HEK293 (cell line): ENCODE data around the gene RACK1.

Experiments used
- CTCF ChIA-PET: fragments of 350-600 bp; formaldehyde crosslinking; extraction: SDS; loops from one replicate; lab custom pipeline; 2021; ENCODE audit warnings: antibody characterized with exemption; lab: Yijun Ruan, JAX
- POLR2A ChIA-PET: fragments of 300-600 bp; formaldehyde crosslinking; extraction: SDS; loops from one replicate; lab custom pipeline; 2020; ENCODE audit warnings: antibody characterized with exemption, inconsistent platforms; lab: Yijun Ruan, JAX
- H3K27ac ChIP-seq: fragments of 200-500 bp; sonication (Bioruptor generic); 2 replicates; pipeline ENCODE4 v1.5.1; 2014; ENCODE audit warnings: low read depth, low read length, control low read depth, inconsistent platforms; ENCODE audit errors: extremely low read depth
- H3K36me3 ChIP-seq, 2 experiments: fragments of 200-500 bp in 1 of 2; sonication (Bioruptor generic) in 1 of 2; 1 replicate in 1 of 2; 2 replicates in 1 of 2; pipeline ENCODE4 v1.5.1; 2014 to 2017; ENCODE audit warnings: inconsistent platforms in 2 of 2, low read length in 2 of 2; ENCODE audit not compliant: control insufficient read depth in 2 of 2, insufficient read depth in 1 of 2
- H3K4me1 ChIP-seq: fragments of 200-500 bp; sonication (Bioruptor generic); 2 replicates; pipeline ENCODE4 v1.5.1; 2014; ENCODE audit warnings: mild to moderate bottlenecking, low read length, inconsistent platforms; ENCODE audit not compliant: control insufficient read depth, insufficient read depth
- H3K4me3 ChIP-seq: 2 replicates; pipeline ENCODE4 v1.5.1; 2011; ENCODE audit warnings: low read depth, mild to moderate bottlenecking, control low read depth, low read length, moderate library complexity
- H3K9me3 ChIP-seq: fragments of 200-500 bp; sonication (Bioruptor generic); 2 replicates; pipeline ENCODE4 v1.5.1; 2014; ENCODE audit warnings: low read depth, low read length, inconsistent platforms; ENCODE audit not compliant: control insufficient read depth, insufficient read depth
- BCL11A ChIP-seq: fragments of 450-650 bp; formaldehyde crosslinking; IDR thresholded peaks from 2 replicates; pipeline ENCODE4 v1.5.1; 2016; ENCODE audit warnings: low read depth, missing biosample characterization, missing genetic modification characterization
- BCL11B ChIP-seq: fragments of 450-650 bp; formaldehyde crosslinking; IDR thresholded peaks from 2 replicates; pipeline ENCODE4 v1.5.1; 2016; ENCODE audit warnings: low read depth, missing biosample characterization, missing genetic modification characterization
- GFI1B ChIP-seq: fragments of 450-650 bp; formaldehyde crosslinking; IDR thresholded peaks from 2 replicates; pipeline ENCODE4 v1.5.1; 2016; ENCODE audit warnings: missing biosample characterization, missing genetic modification characterization
- GLI4 ChIP-seq: fragments of 450-650 bp; formaldehyde crosslinking; IDR thresholded peaks from 2 replicates; pipeline ENCODE4 v1.5.1; 2016; ENCODE audit warnings: missing biosample characterization, missing genetic modification characterization
- GLIS2 ChIP-seq: fragments of 450-650 bp; formaldehyde crosslinking; IDR thresholded peaks from 2 replicates; pipeline ENCODE4 v1.5.1; 2016; ENCODE audit warnings: missing biosample characterization, missing genetic modification characterization
- HOXD13 ChIP-seq: sonication (generic); formaldehyde crosslinking; IDR thresholded peaks from 2 replicates; pipeline ENCODE4 v1.8.0; 2022; ENCODE audit warnings: missing genetic modification reagents, borderline replicate concordance
- IKZF3 ChIP-seq: fragments of 450-650 bp; IDR thresholded peaks from 2 replicates; pipeline ENCODE4 v1.5.0; 2018; ENCODE audit warnings: missing biosample characterization, mild to moderate bottlenecking, missing genetic modification characterization, moderate library complexity
- MZF1 ChIP-seq: fragments of 450-650 bp; formaldehyde crosslinking; IDR thresholded peaks from 2 replicates; pipeline ENCODE4 v1.5.1; 2017; ENCODE audit warnings: missing biosample characterization, missing genetic modification characterization, borderline replicate concordance
- OSR2 ChIP-seq: fragments of 450-650 bp; formaldehyde crosslinking; IDR thresholded peaks from 2 replicates; pipeline ENCODE4 v1.5.1; 2016; ENCODE audit warnings: missing biosample characterization, missing genetic modification characterization
- PRDM1 ChIP-seq: fragments of 450-650 bp; formaldehyde crosslinking; IDR thresholded peaks from 2 replicates; pipeline ENCODE4; 2016; ENCODE audit warnings: missing biosample characterization, missing genetic modification characterization
- SP3 ChIP-seq: fragments of 450-650 bp; formaldehyde crosslinking; IDR thresholded peaks from 2 replicates; pipeline ENCODE4 v1.5.1; 2016; ENCODE audit warnings: missing biosample characterization, missing genetic modification characterization
- TCF7L2 ChIP-seq: IDR thresholded peaks from 2 replicates; pipeline ENCODE4 v1.6.1; 2011; ENCODE audit warnings: low read depth, mild to moderate bottlenecking, inconsistent platforms, low read length, moderate library complexity, borderline replicate concordance
- ZNF114 ChIP-seq: fragments of 450-650 bp; formaldehyde crosslinking; IDR thresholded peaks from 2 replicates; pipeline ENCODE4 v1.5.0; 2017; ENCODE audit warnings: missing biosample characterization, missing genetic modification characterization
- ZNF16 ChIP-seq: fragments of 450-650 bp; formaldehyde crosslinking; IDR thresholded peaks from 2 replicates; pipeline ENCODE4 v1.5.1; 2016; ENCODE audit warnings: low read depth, missing biosample characterization, missing genetic modification characterization
- ZNF221 ChIP-seq: fragments of 450-650 bp; formaldehyde crosslinking; IDR thresholded peaks from 2 replicates; pipeline ENCODE4 v1.5.1; 2017; ENCODE audit warnings: missing biosample characterization, missing genetic modification characterization, borderline replicate concordance
- ZNF223 ChIP-seq: fragments of 450-650 bp; formaldehyde crosslinking; IDR thresholded peaks from 2 replicates; pipeline ENCODE4 v1.5.1; 2016; ENCODE audit warnings: missing biosample characterization, missing genetic modification characterization
- ZNF266 ChIP-seq: fragments of 450-650 bp; formaldehyde crosslinking; IDR thresholded peaks from 2 replicates; pipeline ENCODE4 v1.5.1; 2016; ENCODE audit warnings: missing biosample characterization, missing genetic modification characterization, low read depth
- ZNF292 ChIP-seq: fragments of 450-650 bp; formaldehyde crosslinking; IDR thresholded peaks from 2 replicates; pipeline ENCODE4 v1.5.1; 2016; ENCODE audit warnings: low read depth, missing biosample characterization, missing genetic modification characterization, borderline replicate concordance
- ZNF311 ChIP-seq: fragments of 450-650 bp; formaldehyde crosslinking; IDR thresholded peaks from 2 replicates; pipeline ENCODE4 v1.5.1; 2017; ENCODE audit warnings: missing biosample characterization, missing genetic modification characterization, borderline replicate concordance
- ZNF350 ChIP-seq: fragments of 450-650 bp; formaldehyde crosslinking; IDR thresholded peaks from 2 replicates; pipeline ENCODE4 v1.5.0; 2017; ENCODE audit warnings: missing biosample characterization, mild to moderate bottlenecking, missing genetic modification characterization
- ZNF37A ChIP-seq: fragments of 450-650 bp; IDR thresholded peaks from 2 replicates; pipeline ENCODE4 v1.5.1; 2018; ENCODE audit warnings: missing biosample characterization, missing genetic modification characterization
- ZNF394 ChIP-seq: fragments of 450-650 bp; formaldehyde crosslinking; IDR thresholded peaks from 2 replicates; pipeline ENCODE4 v1.5.1; 2016; ENCODE audit warnings: missing biosample characterization, missing genetic modification characterization, mild to moderate bottlenecking, moderate library complexity, borderline replicate concordance
- ZNF548 ChIP-seq: fragments of 450-650 bp; formaldehyde crosslinking; IDR thresholded peaks from 2 replicates; pipeline ENCODE4 v1.5.1; 2016; ENCODE audit warnings: missing biosample characterization, missing genetic modification characterization
- ZNF555 ChIP-seq: fragments of 450-650 bp; formaldehyde crosslinking; conservative IDR thresholded peaks from 2 replicates; pipeline ENCODE4 v1.5.1; 2017; ENCODE audit warnings: missing biosample characterization, mild to moderate bottlenecking, missing genetic modification characterization, inconsistent platforms
- ZNF571 ChIP-seq: fragments of 450-650 bp; formaldehyde crosslinking; IDR thresholded peaks from 2 replicates; pipeline ENCODE4 v1.5.0; 2017; ENCODE audit warnings: missing biosample characterization, missing genetic modification characterization
- ZNF621 ChIP-seq: fragments of 450-650 bp; formaldehyde crosslinking; IDR thresholded peaks from 2 replicates; pipeline ENCODE4 v1.5.1; 2017; ENCODE audit warnings: missing biosample characterization, missing genetic modification characterization
- ZNF623 ChIP-seq: fragments of 450-650 bp; formaldehyde crosslinking; IDR thresholded peaks from 2 replicates; pipeline ENCODE4 v1.5.1; 2016; ENCODE audit warnings: missing biosample characterization, missing genetic modification characterization
- ZNF654 ChIP-seq: fragments of 450-650 bp; formaldehyde crosslinking; IDR thresholded peaks from 2 replicates; pipeline ENCODE4 v1.5.1; 2016; ENCODE audit warnings: low read depth, missing biosample characterization, missing genetic modification characterization
- ZNF664 ChIP-seq: fragments of 450-650 bp; formaldehyde crosslinking; IDR thresholded peaks from 2 replicates; pipeline ENCODE4 v1.5.1; 2016; ENCODE audit warnings: missing biosample characterization, missing genetic modification characterization
- ZNF768 ChIP-seq: fragments of 450-650 bp; formaldehyde crosslinking; IDR thresholded peaks from 2 replicates; pipeline ENCODE4 v1.5.1; 2018; ENCODE audit warnings: missing biosample characterization, mild to moderate bottlenecking, missing genetic modification characterization
- ZNF837 ChIP-seq: fragments of 450-650 bp; formaldehyde crosslinking; IDR thresholded peaks from 2 replicates; pipeline ENCODE4 v1.5.1; 2016; ENCODE audit warnings: missing biosample characterization, missing genetic modification characterization
- ZSCAN16 ChIP-seq: fragments of 450-650 bp; formaldehyde crosslinking; IDR thresholded peaks from 2 replicates; pipeline ENCODE4 v1.5.1; 2016; ENCODE audit warnings: missing biosample characterization, missing genetic modification characterization
- ZSCAN30 ChIP-seq: fragments of 450-650 bp; IDR thresholded peaks from 2 replicates; pipeline ENCODE4 v1.5.1; 2018; ENCODE audit warnings: missing biosample characterization, mild to moderate bottlenecking, missing genetic modification characterization, moderate library complexity
- TF ChIP-seq, protein P1 (sequence below): fragments of 450-650 bp; formaldehyde crosslinking; IDR thresholded peaks from 2 replicates; pipeline ENCODE4 v1.5.1; 2016; ENCODE audit warnings: missing biosample characterization, missing genetic modification characterization
- TF ChIP-seq, protein P2 (sequence below): fragments of 450-650 bp; formaldehyde crosslinking; optimal IDR thresholded peaks from 2 replicates; pipeline ENCODE3; 2016; ENCODE audit warnings: missing biosample characterization, mild to moderate bottlenecking, missing genetic modification characterization

Gene RACK1

DNA sequence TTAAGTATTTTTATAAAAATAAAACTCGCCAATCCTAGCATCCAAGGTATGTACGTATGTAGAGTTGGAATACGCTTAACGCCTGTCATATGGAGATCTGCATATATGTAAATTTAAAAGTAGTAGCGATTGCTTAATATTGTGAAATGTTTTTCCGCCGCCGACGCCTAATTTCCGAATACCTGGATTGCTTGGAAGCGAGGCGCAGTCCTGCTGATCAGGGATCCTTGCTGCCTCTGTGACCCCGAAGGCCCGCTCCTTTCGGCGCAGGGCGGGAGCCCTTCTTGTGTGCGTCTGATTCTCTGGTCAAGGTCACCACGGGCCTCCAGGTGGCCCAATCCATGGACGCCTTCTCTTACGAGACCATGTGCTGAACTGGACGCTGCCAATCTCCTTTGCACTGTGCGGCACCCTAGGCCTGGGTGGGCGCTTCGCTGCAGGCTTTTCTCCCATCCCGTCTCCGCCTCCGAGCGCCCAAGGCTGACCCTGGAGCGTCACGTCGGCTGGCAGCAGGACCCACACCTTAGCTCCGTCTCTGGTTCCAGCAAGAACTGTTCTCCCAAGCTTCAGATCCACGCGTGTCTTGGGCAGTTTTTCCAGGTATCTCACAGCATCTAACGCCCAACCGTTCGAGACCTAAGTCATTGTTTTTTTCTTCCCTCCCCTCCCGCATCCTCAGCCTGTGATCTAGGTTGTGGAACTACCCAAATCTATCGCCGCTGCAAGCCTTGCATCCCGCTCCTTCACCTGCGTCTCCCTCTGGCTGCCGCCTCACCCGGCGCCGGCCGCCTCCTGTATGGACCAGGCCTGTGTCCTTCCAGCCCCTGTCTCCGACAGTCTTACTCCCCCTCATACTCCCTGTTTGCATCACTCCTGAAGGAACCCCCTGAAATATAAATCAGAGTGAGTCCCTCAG lies 24.2 kb downstream of the RACK1 start:
- Histone ChIP-seq H3K9me3 (no peaks in the 10 kb centered on the region), H3K4me1 (no peaks in the 10 kb centered on the region), H3K4me3 (no peak overlapping the region), H3K27ac (no peak overlapping the region), H3K36me3 (no peaks in the 10 kb centered on the region)
- ChIA-PET POLR2A (interaction anchor here (0.8 to 1.0 kb wide), 2 partner anchors 12 to 28 kb away, joined by 3 read pairs; no protein-coding TSS in a partner anchor), CTCF (no interaction called here)
- no peak for TF ChIP-seq GFI1B (tag by site-specific recombination)
- no peak for TF ChIP-seq ZNF654 (tag by site-specific recombination)
- no peak for TF ChIP-seq BCL11B (tag by site-specific recombination)
- TF ChIP-seq, protein P1, sequence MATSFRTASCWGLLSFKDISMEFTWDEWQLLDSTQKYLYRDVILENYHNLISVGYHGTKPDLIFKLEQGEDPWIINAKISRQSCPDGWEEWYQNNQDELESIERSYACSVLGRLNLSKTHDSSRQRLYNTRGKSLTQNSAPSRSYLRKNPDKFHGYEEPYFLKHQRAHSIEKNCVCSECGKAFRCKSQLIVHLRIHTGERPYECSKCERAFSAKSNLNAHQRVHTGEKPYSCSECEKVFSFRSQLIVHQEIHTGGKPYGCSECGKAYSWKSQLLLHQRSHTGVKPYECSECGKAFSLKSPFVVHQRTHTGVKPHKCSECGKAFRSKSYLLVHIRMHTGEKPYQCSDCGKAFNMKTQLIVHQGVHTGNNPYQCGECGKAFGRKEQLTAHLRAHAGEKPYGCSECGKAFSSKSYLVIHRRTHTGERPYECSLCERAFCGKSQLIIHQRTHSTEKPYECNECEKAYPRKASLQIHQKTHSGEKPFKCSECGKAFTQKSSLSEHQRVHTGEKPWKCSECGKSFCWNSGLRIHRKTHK (tag by site-specific recombination) = no peak
- TF ChIP-seq GLI4 = no peak
- TF ChIP-seq ZNF114 (tag by site-specific recombination) = no peak
- TF ChIP-seq ZNF621 (tag by site-specific recombination) = no peak
- TF ChIP-seq BCL11A (tag by site-specific recombination) = no peak
- no peak for TF ChIP-seq OSR2 (tag by site-specific recombination)
- TF ChIP-seq SP3 = no peak
- no peak for TF ChIP-seq ZNF394

DNA sequence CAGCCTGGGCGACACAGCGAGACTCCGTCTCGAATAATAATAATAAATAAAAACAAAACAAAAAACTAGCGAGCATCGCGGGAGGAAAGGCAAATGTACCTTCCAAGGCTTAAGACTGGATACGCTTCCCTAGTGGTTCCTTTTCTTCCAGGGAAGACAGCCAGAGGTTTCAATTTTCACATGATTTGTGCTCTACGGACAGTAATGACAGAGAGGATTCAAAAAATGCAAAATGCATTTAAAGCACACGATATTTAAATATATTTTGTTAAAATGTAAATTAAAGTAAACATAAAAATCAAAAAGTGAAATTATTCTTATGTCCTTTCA lies 24.9 kb downstream of the RACK1 start:
- ChIA-PET CTCF (no interaction called here), POLR2A (interaction anchor here (1.0 kb wide), 1 partner anchor 12 kb away, joined by 3 read pairs; no protein-coding TSS in a partner anchor)
- Histone ChIP-seq H3K4me1 (no peaks in the 10 kb centered on the region), H3K9me3 (no peaks in the 10 kb centered on the region), H3K36me3 (no peaks in the 10 kb centered on the region), H3K27ac (no peak overlapping the region), H3K4me3 (peak overlapping the region; percentile 40)
- TF ChIP-seq ZNF768 (no peak), BCL11B (tag by site-specific recombination) (no peak), ZNF311 (tag by site-specific recombination) (no peak), ZNF571 (tag by site-specific recombination) (no peak), HOXD13 (no peak), MZF1 (tag by site-specific recombination) (no peak), PRDM1 (tag by site-specific recombination) (peak; percentile 53; the same call in 1 of the 2 replicates), ZSCAN30 (no peak), ZNF837 (tag by site-specific recombination) (no peak), ZNF16 (no peak), GLIS2 (tag by site-specific recombination) (no peak), ZNF37A (tag by site-specific recombination) (no peak), ZNF350 (no peak), ZNF555 (tag by site-specific recombination) (no peak), ZNF221 (tag by site-specific recombination) (no peak), ZSCAN16 (tag by site-specific recombination) (no peak), ZNF623 (tag by site-specific recombination) (no peak), ZNF266 (tag by site-specific recombination) (no peak), ZNF664 (tag by site-specific recombination) (0 out of 2 replicates have a peak, but pooled peaks have one; percentile 5), ZNF548 (no peak), ZNF223 (no peak), ZNF292 (tag by site-specific recombination) (no peak), TCF7L2 (no peak), IKZF3 (tag by site-specific recombination) (peak; percentile 57)
- TF ChIP-seq, protein P2, sequence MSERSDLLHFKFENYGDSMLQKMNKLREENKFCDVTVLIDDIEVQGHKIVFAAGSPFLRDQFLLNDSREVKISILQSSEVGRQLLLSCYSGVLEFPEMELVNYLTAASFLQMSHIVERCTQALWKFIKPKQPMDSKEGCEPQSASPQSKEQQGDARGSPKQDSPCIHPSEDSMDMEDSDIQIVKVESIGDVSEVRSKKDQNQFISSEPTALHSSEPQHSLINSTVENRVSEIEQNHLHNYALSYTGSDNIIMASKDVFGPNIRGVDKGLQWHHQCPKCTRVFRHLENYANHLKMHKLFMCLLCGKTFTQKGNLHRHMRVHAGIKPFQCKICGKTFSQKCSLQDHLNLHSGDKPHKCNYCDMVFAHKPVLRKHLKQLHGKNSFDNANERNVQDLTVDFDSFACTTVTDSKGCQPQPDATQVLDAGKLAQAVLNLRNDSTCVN (tag by site-specific recombination) = peak; percentile 13
